Activated CD8-positive, alpha-beta memory T cell treated with anti-CD3 and anti-CD28 coated beads for 1 hour (primary cell): ENCODE measurements around the gene CELSR1.
"Not testable (repeated sequence)": the region's sequence is repeated elsewhere in the genome, so short reads cannot be mapped to it uniquely, and the experiment has no call there.

ENCODE experiments used
- DNase-seq, 2 donors: peaks; one replicate each; pipeline ENCODE4 v3.0.0-alpha.2; 2020; ENCODE audit warnings: low read depth in 1 of 2; ENCODE audit errors: extremely low read depth in 1 of 2

The CELSR1 gene

DNA sequence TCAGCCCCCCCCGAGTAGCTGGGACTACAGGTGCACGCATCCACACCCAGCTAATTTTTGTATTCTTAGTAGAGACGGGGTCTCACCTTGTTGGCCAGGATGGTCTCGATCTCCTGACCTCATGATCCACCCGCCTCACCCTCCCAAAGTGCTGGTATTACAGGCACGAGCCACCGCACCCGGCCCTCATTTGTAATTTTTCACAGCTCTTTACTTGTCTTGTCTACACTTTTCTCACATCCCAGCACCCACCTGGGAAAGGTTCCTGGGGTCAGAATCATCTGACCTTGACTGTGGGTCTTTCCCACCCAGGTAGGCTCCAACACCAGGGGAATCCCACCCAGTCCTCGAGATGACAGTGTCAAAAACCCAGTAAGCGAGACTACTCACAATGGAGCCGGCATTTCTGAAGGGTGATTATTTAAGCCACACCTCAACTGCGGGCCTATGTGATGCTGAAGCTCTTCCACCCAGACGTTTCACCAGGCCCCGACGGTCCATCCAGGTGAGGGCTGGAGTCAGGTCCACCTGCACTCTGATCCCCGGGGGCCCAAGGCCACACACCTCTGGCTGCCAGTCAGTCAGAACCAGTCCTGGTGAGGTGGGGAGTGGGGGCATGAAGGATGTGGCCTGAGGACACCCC lies 23.4 kb downstream of the CELSR1 start:
- no peak for DNase-seq

DNA sequence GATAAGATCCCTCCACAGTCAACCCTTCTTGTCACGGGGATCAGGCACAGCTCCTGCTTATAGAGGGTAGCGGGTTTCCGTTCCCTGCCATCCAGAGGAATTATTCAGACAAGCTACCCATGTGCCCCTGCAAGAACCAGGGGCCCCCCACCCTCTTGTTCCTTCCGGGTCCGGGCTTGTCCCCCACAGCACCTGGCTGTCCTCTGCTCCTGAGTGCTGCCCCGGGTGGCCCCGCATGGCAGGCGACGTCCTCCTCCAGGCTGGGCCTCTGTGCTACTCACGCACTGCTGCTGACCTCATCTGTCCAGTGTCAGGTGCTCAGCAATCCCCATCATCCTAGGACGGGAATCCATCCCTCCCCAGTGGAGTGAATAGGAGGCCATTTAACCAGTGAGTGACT lies 24.7 kb downstream of the CELSR1 start:
- DNase-seq = no peak

- no peak for DNase-seq
Observed at GRCh38 chr22:46512039-46512370, 25.4 kb downstream of the CELSR1 start.

DNA sequence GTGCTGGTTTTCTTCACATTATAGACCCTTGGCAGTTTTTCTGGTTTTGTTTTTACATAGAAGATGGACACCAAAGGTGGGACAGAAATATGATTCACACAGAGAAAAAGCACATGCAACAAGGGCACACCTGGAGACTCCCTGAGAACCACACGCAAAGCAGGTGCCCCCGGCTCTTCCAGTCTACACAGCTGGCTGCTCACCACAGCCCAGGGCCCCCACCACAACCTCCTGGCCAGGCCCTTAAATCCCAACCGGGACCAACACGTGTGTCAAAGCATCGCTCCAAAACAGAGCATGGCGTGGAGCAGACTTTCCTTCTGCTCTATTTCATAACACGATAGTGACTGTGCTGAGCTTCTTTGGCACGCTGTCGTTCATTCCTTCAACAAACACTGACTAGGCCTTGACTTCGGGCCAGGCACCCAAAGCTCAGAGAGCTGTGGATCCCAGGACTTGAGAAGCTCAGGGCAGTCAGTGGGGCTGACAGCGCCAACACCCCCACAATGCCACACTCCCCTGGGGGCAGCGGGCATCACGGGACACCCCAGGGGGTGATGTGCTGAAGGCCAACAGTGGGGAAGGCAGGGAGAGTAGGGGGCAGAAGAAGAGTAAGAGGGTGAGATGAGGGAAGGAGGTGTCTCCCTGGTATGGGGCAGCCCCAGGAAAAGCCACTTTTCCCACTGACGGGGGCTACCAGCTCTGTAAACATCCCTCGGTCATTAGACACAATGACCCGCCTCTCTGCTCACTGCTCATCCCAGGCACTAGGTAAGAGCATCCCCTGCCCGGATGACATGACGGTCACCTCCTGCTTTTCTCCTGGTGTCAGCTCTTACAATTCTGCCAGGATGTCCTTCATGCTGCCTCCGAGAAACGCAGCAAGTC lies 26.0 kb downstream of the CELSR1 start:
- no peak for DNase-seq

GRCh38 chr22:46509416-46510089 lies 27.9 kb downstream of the CELSR1 start:
- no peak for DNase-seq

DNA sequence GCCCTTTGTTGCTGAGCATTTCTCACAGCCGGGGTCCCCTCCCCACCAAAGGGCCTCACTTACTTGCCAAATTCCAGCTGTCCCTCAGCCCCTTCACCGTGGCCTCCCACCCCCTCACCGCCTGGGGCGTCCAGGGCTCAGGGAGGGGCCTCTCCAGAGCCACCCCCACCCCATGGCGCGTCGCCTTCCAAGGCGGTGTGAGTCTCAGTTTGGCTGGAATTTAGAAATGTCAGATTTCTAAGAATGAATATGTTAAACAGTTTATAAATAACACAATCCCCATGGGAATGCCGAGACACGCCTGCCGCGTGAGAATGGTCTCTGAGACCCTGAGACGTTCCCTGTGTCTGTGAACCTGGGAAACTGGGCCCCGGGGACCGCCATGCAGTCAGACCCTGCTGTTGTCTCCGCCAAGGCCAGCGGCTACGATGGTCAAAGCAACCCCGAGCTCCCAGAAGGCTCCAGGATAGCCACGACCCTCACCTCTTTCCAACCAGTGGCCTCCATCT lies 28.9 kb downstream of the CELSR1 start:
- DNase-seq = no peak

DNA sequence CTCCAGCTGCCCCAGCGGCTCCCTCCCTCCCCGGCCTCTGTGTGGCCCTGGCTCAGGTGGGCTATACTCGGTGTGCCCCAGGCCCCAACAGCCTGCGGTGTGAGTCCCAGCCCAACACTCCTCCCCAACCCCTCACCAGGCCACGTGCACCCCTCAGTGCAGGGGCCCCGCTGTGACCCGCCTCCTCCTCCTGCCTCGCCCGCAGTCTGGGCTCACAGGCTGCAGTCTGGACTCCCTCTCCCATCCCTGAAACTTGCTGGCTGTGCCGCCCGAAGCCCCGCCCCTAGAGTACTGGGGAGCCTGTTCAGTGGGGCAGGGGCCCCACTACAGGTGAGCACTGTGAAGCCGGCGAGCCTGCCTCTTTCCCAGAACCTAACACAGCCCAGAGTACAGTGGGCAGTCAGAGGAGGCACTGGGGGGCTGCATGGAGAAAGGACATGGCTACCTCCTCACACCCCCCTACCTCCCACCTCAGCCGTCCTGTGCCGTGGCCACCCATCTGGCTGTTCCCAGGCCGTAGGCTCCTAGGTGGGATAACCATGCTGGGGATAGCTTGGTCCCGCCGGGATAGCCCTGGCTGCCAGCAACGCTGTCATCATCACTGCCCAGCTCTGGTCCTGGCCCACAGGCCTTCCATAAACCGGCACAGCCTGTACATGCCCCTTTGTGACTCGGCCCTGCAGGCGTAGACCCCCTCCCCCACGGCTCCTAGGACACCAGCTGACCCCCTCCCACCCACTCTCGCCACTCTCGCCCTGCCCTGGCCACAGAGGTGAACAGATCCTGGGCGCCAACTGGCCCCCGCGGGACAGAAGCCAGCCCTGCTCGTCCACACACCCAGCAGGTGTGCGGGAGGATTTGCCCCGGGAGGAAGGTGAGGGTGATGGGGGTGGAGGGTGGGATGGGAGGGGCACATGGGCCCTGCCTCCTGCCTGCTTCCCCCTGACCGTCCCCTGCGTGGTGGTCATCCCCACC lies 29.7 kb downstream of the CELSR1 start:
- no peak for DNase-seq

- DNase-seq = no peak
Observed at GRCh38 chr22:46504584-46504983, 32.8 kb downstream of the CELSR1 start.

DNA sequence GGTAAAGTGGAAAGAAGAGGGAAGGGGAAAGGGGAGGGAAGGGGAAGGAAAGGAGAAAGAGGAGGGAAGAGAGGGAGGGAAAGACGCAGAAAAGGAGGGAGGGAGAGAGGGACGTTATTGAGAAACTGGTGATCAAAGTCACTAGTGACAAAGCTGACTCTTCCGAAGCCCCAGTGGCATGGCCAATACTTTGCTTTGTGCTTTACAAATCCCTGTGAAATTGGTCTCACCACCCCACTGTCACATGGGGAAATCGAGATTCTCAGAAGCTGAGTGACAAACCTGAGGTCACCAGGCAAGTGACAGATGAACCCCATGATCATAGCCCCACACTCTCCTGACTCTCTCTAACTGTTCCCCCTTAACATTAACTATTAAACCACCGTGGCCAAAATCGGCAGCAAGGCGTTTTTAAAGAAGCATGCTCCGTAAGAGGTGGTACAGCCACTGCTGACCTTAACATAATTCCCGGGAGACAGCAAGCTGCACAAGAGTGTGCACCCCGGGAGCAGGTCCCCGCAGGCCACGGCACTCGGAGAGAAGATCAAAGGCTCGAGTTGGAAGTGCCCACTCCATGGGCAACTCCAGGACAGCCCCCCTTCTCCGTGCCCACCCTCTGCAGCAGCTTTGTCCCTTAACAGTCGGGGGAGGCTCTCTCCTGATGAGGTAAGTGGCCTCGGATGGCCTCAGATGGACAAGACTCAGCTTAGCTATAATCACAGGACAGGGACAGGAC lies 34.8 kb downstream of the CELSR1 start:
- no peak for DNase-seq

GRCh38 chr22:46501701-46502100 lies 35.7 kb downstream of the CELSR1 start:
- DNase-seq = no peak

DNA sequence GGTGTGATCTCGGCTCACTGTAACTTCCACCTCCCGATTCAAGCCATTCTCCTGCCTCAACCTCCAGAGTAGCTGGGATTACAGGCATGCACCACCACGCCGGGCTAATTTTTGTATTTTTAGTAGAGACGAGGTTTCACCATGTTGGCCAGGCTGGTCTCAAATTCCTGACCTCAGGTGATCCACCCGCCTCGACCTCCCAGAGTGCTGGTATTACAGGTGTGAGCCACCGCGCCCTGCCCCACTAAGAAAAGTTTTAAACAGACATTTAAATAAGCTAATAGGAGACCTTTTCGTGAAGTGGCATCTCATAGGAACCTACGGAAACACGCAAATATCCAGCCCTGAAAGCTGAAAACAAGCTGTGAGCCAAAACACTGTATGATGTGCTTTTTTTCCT lies 36.2 kb downstream of the CELSR1 start:
- DNase-seq = not testable (repeated sequence)

- DNase-seq = no peak
Observed at GRCh38 chr22:46500201-46500600, 37.2 kb downstream of the CELSR1 start.

DNA sequence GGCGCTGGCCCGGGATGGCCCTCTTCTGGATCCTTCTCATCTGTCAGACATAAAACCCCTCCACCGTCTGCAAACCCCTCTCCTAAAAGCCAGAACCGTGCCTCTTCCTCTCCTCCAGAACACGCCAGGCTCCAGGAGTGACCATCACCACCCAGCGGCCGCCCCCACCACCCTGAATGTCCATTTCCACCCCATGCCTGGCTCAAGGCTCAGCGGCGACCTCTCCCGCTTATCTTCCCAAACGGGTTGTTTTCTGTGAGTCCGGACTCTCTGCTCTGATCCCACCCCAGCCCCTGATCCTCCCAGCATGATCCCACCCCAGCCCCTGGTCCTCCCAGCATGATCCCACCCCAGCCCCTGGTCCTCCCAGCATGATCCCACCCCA lies 37.6 kb downstream of the CELSR1 start:
- no peak for DNase-seq

DNA sequence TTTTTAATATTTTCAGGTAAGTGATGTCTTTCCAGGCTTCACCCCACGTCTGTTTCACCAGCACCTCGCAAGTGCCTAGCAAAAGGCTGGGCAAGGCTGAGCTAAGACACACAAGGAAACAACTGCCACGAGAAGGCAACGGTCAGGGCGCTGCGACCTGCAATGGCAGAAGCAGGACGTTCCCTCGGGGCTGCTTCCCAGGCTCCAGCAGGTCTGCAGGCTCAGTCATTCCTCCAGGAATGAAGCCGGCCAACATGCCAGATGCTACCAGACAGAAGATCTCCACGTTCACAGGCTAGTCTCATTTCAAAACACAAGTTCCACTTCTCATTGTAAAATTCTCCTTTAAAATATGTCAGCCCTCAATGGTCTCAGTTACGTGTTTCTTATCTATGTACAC lies 45.5 kb downstream of the CELSR1 start:
- DNase-seq = no peak

GRCh38 chr22:46490538-46490937 lies 46.9 kb downstream of the CELSR1 start:
- DNase-seq = no peak

GRCh38 chr22:46486996-46487717 lies 50.3 kb downstream of the CELSR1 start:
- no peak for DNase-seq

DNA sequence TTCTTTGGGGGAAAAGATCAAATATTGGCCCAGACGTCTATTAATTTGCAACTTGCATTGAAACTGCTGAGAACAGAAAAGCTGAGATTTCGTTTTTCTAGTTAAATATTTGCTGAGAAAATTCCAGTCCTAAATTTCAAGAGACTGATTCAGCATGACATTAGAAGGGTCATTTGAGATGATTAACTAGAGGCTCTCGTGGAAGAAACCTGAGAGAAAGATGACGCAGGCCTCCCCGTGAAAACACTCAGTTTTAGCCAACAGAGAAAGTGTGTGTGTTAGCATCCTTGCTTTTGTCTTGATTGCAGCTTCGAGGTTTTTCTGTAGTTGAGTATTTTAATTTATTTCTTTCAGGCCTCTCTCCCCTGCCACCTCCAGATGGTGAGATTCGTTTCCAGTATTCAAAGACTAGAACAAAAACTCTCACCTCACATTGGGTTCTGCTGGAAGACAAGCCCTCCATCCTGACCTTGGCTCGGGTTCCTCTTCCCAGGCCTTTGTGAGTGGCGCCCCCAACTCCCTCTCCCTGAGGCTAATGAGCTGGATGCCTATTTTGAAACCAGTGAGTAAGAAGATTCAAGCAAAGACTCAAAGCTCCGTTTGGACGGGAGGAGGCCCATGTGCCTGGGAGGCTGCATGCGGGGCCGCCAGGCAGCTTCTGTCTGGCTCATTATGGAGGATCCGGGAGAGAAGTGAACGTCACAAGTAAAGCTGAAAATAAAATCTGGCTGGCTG lies 52.4 kb downstream of the CELSR1 start:
- DNase-seq = no peak

GRCh38 chr22:46484156-46484860 lies 53.1 kb downstream of the CELSR1 start:
- no peak for DNase-seq
